Testis (tissue), 3 donors: ENCODE measurements around the gene COL4A3. TPM values are rescaled to one million over a fixed set of nuclear protein-coding genes. Genes with fewer than 3 reads are reported as not detected.

Experiments used
- DNase-seq: peaks from one replicate; pipeline ENCODE4 v3.0.0-alpha.2; 2019
- H3K27ac ChIP-seq, 2 donors: fragments of 200-600 bp; sonication (generic); one replicate each; pipeline ENCODE4 v1.5.1; 2019
- H3K27me3 ChIP-seq: fragments of 200-600 bp; sonication (generic); one replicate; pipeline ENCODE4 v1.5.1; 2019
- H3K36me3 ChIP-seq: fragments of 200-600 bp; sonication (generic); one replicate; pipeline ENCODE4 v1.5.1; 2017; ENCODE audit warnings: low read depth; ENCODE audit errors: missing control alignments
- H3K4me1 ChIP-seq: fragments of 200-600 bp; sonication (generic); one replicate; pipeline ENCODE4 v1.5.1; 2019
- H3K4me3 ChIP-seq, 2 donors: fragments of 200-600 bp; sonication (generic); one replicate each; pipeline ENCODE4 v1.5.1; 2017 to 2019
- H3K9me3 ChIP-seq: fragments of 200-600 bp; sonication (generic); one replicate; pipeline ENCODE4 v1.5.1; 2017
- CTCF ChIP-seq, 3 experiments: fragments of 450-650 bp in 2 of 3; fragments of 200-600 bp in 1 of 3; sonication (generic) in 1 of 3; IDR thresholded peaks; one replicate each; pipeline ENCODE4 v1.5.1; 2016 to 2019; ENCODE audit warnings: antibody characterized with exemption in 3 of 3, mild to moderate bottlenecking in 2 of 3, moderate library complexity in 1 of 3
- POLR2A ChIP-seq: fragments of 450-650 bp; IDR thresholded peaks from one replicate; pipeline ENCODE4 v1.6.1; 2017; ENCODE audit warnings: antibody characterized with exemption, mild to moderate bottlenecking, moderate library complexity
- WGBS, 2 donors: methylation state at CpG; one replicate each; pipeline ENCODE4 v1.1.5; 2018; 5-methylcytosine and 5-hydroxymethylcytosine counted together
- intact Hi-C: fragments of 100-400 bp; cut with DNase I; formaldehyde crosslinking; loops from one replicate; pipeline ENCODE4 v1.15.1; 2023; ENCODE audit warnings: low total_unique reads
- polyA plus RNA-seq: library from polyadenylated mRNA; stranded (reverse); fragments of 350-450 nt; fragmentation: Illumina TruSeq; extraction: RNeasy Lipid Tissue Mini Kit (QIAGEN cat#74804); gene quantifications from one replicate; pipeline ENCODE4 v1.2.3, GENCODE V29; 2014; ENCODE audit warnings: low read depth, low replicate concordance; ENCODE audit not compliant: insufficient read depth
- total RNA-seq, 2 donors: library from RNA; depleted of rRNA; stranded (reverse); fragments of >200 nt; gene quantifications; one replicate each; pipeline ENCODE4 v1.2.3, GENCODE V29; 2016

COL4A3 gene
- total and polyA plus RNA-seq, 3 donors from 2014 or later, result 3.7 to 11.0 (median 9.0) TPM

GRCh38 chr2:227123697-227124096 lies 40.7 kb upstream of the COL4A3 start:
- Histone ChIP-seq H3K4me3 (no peak overlapping the region), H3K4me1 (peaks cover 6% of the 10 kb centered on the region), H3K36me3 (no peaks in the 10 kb centered on the region), H3K9me3 (no peaks in the 10 kb centered on the region), H3K27ac (no peak overlapping the region), H3K27me3 (no peaks in the 10 kb centered on the region)
- intact Hi-C loops, result no loop called here
- TF ChIP-seq POLR2A (no peak), CTCF (IDR thresholded peaks at IDR 0.05) (no peak)
- WGBS, 2 donors, result 82 to 85% methylated on average over 4 of the region's 4 CpGs
- DNase-seq, result no peak

DNA sequence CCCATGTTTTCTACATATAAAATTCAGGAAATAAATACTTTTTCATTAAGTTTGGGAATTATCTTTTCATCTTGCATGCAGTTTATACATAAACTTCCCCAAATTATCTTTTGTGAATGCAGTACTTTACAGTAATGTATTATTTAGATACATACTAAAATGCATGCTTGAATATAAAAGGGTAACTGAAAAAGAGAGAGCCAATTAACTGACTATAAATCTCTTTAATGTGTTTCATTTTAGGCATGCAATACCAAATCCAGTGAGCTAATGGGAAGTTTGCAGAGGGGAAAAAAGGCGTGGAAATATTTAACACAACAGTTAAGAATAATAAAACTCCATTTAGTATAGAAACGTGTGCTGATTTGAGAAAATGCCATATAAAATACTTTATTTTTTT lies 39.6 kb upstream of the COL4A3 start:
- Histone ChIP-seq H3K27ac (no peak overlapping the region), H3K27me3 (no peaks in the 10 kb centered on the region), H3K4me1 (peaks cover 7% of the 10 kb centered on the region), H3K9me3 (no peaks in the 10 kb centered on the region), H3K36me3 (no peaks in the 10 kb centered on the region), H3K4me3 (no peak overlapping the region)
- intact Hi-C loops, result no loop called here
- no peak for DNase-seq
- 71 to 80% methylated on average over 2 of the region's 2 CpGs for WGBS, 2 donors
- TF ChIP-seq POLR2A (no peak), CTCF (IDR thresholded peaks at IDR 0.05) (no peak)

DNA sequence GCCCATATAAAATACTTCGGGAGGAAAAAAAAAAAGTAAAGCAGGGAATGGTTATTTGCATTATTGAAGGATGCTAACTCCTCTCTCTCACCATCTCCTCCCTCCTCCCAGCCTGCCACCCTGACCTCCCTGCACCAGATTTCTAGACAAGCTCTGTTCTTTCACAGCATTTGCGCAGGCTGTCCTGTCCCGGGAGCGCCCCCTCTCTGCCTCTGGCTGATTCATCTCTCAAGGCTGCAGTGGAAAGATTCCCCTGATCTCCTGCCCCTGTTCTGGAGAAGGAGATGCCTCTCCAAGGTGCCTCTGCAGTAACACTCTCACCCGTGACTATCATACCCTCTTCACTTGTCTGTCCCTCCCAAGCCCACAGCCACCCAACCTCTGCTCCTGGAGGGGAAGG lies 38.9 kb upstream of the COL4A3 start:
- Histone ChIP-seq H3K27ac (no peak overlapping the region), H3K4me1 (peaks cover 11% of the 10 kb centered on the region), H3K4me3 (no peak overlapping the region), H3K27me3 (no peaks in the 10 kb centered on the region), H3K36me3 (no peaks in the 10 kb centered on the region), H3K9me3 (no peaks in the 10 kb centered on the region)
- intact Hi-C loops, result no loop called here
- TF ChIP-seq POLR2A, result no peak
- TF ChIP-seq CTCF (IDR thresholded peaks at IDR 0.05), result no peak
- 72 to 78% methylated on average over 5 of the region's 5 CpGs for WGBS, 2 donors
- peak; percentile 39 for DNase-seq

DNA sequence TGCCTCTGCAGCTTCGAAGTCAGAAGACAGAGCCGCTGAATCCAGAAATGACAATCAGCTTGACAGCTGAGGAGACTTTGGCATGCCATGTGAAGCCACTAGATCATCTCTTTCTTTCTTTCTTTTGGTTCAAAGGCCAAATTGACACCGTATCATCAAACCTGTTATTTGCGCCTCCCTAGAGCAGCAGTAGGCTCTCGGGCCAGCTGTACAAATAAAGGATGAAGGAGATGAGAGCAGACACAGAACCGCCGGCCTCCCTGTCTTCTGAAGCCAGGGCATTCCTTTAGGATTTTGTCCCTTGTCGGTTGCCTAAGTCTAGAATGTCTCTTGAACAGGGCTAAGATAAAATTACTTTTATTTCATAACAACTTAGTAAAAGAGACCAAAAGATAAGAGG lies 37.2 kb upstream of the COL4A3 start:
- no peaks in the 10 kb centered on the region for H3K27me3 ChIP-seq
- 38 to 48% methylated on average over 8 of the region's 8 CpGs for WGBS, 2 donors
- H3K36me3 ChIP-seq, result no peaks in the 10 kb centered on the region
- intact Hi-C loops, result no loop called here
- H3K4me3 ChIP-seq, result no peak overlapping the region
- peaks cover 11% of the 10 kb centered on the region for H3K4me1 ChIP-seq
- H3K9me3 ChIP-seq, result no peaks in the 10 kb centered on the region
- no peak for DNase-seq
- TF ChIP-seq CTCF (IDR thresholded peaks at IDR 0.05) (no peak), POLR2A (no peak)
- peak overlapping the region in 1 of 2 donors; percentile 20 for H3K27ac ChIP-seq

GRCh38 chr2:227130636-227131035 lies 33.8 kb upstream of the COL4A3 start:
- no peak overlapping the region for H3K4me3 ChIP-seq
- TF ChIP-seq POLR2A (no peak), CTCF (IDR thresholded peaks at IDR 0.05) (no peak)
- 80 to 89% methylated on average over 8 of the region's 8 CpGs for WGBS, 2 donors
- no peaks in the 10 kb centered on the region for H3K27me3 ChIP-seq
- no peak overlapping the region for H3K27ac ChIP-seq
- H3K36me3 ChIP-seq, result no peaks in the 10 kb centered on the region
- H3K4me1 ChIP-seq, result peaks cover 14% of the 10 kb centered on the region
- H3K9me3 ChIP-seq, result no peaks in the 10 kb centered on the region
- no peak for DNase-seq
- intact Hi-C loops, result loop anchor here (5.0 kb wide), 1 partner anchor 107 kb away; no protein-coding TSS in a partner anchor
